NCI-H1092 treated with DMSO at 0.1 percent for 48 hours (cell line): ENCODE data around the gene SLC36A3.
A peak's percentile ranks its signal among the peaks of the same experiment; 100 is the strongest.
"Not testable (repeated sequence)": the region's sequence is repeated elsewhere in the genome, so short reads cannot be mapped to it uniquely, and the experiment has no call there.

Source experiments
- DNase-seq: peaks from one replicate; lab custom pipeline; 2025; lab: John Stamatoyannopoulos, UW

SLC36A3 gene

DNA sequence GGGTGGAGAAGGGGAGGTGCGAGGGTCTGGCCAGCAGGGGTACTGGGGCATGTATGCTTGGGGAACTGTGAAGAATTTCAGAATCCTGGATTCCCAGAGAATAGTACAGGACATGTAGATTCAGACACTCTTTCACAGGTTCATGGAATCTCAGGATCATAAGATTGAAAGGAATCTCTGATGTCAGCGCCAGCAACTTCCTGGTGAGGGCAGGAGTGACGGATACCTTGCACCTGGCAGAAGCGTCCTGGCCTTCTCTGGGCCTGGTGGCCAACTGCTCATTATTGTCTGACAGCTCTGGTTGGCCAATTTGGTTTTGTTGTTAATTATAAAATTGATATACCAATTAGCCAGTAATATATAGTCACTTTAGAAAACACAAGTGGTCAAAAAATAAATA lies 43.6 kb downstream of the SLC36A3 start:
- DNase-seq: no peak

GRCh38 chr5:151258816-151259215 lies 44.8 kb downstream of the SLC36A3 start:
- no peak for DNase-seq

- DNase-seq: no peak
Measured at GRCh38 chr5:151258201-151258611, 45.4 kb downstream of the SLC36A3 start.

DNA sequence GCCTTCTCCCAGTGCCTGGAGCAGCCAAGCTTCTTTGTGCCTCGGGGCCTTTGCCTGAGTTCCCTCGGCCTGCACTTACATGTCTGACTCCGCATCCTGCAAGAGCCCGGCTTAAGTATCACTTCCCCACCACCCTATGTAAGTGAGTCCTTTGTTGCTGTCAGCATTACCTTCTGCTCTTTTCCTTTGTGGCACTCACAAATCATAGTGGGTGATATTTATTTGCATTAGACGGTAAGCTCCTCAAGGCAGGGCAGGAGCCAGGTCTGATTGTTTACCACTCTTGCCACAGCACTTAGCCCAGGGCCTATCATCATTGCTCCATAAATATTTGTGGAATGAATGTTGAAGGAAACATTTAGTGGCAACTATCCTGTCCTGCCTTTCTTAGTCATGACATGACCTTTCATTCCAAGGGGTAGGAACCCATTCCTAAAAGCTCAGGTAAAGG lies 45.8 kb downstream of the SLC36A3 start:
- no peak for DNase-seq

DNA sequence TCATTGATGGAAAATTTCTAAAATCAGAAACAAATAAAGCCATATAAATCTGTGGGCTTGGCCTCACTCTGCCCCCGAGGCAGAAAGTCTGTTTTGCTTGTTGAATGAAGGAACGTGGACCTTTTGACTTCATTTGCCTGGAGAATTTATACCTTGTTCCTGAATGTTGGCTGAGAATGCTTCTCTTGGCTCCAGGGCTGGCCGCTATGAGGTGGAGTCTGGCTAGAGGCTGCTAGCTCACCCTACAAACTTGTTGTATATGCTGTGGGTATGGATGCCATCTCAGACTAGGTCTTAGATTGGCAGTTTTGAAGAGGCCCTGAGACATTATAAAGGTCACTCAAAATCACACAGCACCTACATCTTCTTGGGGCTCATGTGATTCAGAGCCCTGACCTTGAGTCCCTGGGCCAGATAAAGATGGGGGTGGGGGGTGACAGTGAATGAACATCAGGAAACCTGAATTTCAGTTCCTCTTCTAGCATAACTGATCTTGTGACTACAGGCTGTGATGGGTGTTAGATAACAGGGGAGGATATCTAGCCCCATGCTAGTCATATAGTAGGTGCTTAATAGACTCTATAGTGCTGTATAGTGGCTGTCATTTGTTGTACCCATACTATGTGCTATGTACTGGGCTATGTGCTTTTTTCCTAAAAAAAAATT lies 47.8 kb downstream of the SLC36A3 start:
- DNase-seq: no peak

- not testable (repeated sequence) for DNase-seq
Measured at GRCh38 chr5:151254990-151255389, 48.6 kb downstream of the SLC36A3 start.

GRCh38 chr5:151254556-151254955 lies 49.0 kb downstream of the SLC36A3 start:
- no peak for DNase-seq

DNA sequence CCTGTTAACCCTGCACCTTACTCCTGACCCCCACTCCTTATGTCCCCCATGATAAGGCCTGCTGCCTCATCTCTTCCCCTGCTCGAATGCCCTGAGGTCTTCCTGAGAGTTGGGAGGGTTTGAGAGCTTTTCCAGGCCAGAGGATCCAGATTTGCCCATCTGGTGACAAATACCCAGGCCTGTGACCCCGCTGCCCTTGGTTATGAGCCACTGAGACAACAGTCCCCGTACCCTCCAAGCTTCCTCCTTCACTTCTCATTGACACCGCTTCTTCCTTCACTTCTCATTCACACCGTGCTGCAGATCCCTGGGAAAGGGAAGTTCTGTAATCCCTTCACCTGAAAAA lies 50.0 kb downstream of the SLC36A3 start:
- DNase-seq: no peak

GRCh38 chr5:151252762-151253604 lies 50.6 kb downstream of the SLC36A3 start, which contains the start of gene GM2A:
Gene GM2A, plus strand, starts transcription at chr5:151253185. Its CDS starts 32 bp downstream, at chr5:151253217.
- DNase-seq: peak; percentile 94

GRCh38 chr5:151251621-151252020 lies 51.9 kb downstream of the SLC36A3 start:
- no peak for DNase-seq

GRCh38 chr5:151251001-151251551 lies 52.5 kb downstream of the SLC36A3 start:
- DNase-seq: no peak

- no peak for DNase-seq
Measured at GRCh38 chr5:151250346-151251000, 53.1 kb downstream of the SLC36A3 start.

DNA sequence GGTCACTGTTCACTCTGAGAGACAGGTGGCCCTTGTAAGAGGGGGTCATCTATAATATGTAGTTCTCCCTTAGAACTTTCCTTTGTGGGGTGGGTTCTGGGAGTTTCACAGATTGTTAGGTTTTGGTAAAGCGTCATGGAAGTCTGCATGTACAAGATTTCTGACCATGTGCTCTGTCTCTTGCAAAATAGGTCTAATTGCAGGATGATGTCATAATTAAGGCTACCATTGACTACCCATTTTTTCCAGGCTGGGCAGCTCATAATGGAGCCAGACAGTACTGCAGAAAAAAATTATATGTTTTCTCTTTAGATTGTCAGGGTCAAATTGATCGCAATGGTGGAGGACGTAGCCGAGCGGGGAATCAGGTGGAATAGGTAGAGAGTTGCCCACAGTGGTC lies 54.3 kb downstream of the SLC36A3 start:
- no peak for DNase-seq

- no peak for DNase-seq
Measured at GRCh38 chr5:151248651-151249050, 54.9 kb downstream of the SLC36A3 start.

DNA sequence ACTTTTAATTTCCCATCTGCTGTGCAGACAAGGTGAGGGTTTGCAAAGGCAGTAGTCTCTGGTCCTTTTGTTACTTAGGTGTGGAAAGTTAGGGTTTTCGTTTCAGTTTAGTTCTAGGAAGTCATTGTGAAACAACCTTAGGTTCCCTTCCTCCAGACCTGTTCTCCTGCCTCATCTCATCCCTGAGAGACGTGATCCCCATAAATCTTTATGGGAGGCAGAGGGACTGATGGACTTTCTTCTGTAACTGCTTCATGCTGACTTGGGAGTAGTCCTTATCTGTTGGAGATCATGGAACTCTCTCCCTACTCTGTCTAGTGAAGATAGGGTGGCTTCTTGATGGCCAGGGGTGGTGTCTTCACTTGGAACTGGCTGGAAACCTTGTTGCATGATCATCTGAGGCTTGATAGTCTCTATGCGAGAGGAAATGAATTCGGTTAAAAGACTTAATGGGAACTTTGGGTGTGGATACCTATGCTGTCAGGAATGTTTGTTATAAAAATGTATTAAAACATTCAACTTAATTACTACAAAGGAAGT lies 57.8 kb downstream of the SLC36A3 start:
- DNase-seq: no peak

DNA sequence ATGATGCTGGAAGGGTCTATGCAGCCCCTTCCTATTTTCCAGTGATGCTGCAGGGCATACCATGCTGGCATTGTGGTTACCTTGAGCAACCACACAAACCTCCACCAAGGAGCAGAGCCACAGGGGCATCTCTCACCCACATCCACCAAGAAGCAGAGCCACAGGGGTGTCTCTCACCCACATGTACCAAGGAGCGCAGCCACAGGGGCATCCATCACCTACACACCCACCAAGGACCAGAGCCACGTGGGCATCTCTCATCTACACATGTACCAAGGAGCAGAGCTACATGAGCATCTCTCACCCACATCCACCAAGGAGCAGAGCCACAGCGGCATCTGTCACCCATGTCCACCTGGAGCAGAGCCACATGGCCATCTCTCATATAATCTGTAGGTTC lies 59.4 kb downstream of the SLC36A3 start:
- DNase-seq: no peak

GRCh38 chr5:151243564-151243963 lies 60.0 kb downstream of the SLC36A3 start:
- DNase-seq: no peak

- DNase-seq: no peak
Measured at GRCh38 chr5:151243127-151243526, 60.4 kb downstream of the SLC36A3 start.

DNA sequence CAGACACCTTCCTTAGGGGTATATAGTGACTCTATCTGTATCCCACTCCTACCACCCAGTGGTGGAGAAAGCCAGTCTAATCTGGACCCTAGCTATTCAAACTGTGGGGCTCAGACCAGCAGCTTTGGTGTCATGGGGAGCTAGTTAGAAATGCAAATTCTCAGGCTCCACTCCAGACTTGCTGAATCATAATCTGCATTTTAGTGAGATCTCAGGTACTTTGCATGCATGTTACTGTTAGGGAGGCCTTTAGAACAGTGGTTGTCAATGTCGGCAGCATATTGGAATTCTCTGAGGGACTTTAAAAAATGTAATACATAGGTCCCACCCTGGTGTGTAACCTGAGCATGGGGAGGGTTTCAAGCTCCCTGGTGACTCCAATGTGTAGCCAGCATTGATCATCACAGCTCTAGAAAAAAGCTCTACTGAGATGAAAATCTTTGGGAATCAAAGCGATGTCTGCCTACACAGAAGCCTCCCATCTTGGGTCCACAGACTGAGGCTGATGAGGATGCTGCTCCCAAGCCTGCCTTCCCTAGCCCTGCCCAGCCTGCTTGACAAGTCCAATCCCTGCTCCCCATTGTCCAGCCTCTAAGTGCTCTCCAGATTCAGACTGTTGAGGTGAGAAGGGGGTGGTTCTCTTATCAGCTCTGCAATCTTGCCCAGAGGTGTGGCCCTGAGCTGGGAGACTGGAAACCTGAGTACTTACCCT lies 62.5 kb downstream of the SLC36A3 start:
- no peak for DNase-seq

DNA sequence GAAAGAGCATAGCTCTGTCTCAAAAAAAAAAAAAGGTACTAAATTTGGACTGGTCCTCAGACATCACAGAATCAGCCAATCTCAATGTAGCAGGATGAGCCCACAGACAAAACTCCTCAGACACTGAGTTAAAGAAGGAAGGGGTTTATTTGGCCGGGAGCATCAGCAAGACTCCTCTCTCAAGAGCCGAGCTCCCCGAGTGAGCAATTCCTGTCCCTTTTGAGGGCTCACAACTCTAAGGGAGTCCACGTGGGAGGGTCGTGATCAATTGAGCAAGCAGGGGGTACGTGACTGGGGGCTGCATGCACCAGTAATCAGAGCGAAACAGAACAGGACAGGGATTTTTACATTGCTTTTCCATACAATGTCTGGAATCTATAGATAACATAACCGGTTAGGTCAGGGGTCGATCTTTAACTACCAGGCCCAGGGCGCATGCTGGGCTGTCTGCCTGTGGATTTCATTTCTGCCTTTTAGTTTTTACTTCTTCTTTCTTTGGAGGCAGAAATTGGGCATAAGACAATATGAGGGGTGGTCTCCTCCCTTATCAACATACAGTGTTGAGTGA lies 63.2 kb downstream of the SLC36A3 start:
- DNase-seq: not testable (repeated sequence)

DNA sequence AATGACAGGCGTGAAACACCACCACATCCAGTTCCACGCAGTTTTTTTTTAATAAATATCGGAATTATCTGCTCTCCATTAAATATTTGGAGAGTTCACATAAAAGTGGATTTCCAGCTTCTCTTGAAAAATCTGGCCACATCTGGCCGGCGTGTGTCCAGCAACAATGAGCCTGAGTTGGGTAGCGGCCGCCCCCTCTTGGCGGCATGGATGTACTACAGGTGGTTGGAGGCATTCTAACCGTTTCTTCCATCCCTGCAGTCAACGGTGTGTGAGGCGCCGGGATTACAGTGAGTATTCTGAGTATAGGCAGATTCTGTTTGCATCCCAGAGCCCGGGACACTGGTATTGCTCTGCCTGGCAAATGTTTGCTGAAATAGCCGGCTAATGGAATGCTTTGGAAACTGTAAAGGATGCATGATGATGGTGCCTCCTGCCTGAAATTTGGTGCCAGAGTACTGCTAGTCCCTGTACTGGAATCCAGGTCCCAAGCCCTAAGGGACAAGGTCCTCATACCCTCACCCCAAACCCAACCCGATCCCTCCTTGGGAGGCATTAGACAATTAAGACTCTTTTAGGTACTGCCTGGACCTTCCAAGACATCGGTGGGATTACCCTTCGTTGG lies 64.2 kb downstream of the SLC36A3 start:
- peak; percentile 22 for DNase-seq
